Cardiac ventricle fibroblast (primary cell): ENCODE results near the gene RAB3IP. TPM values are rescaled to one million over a fixed set of nuclear protein-coding genes. Genes with fewer than 3 reads are reported as not detected.

ENCODE experiments used
- total RNA-seq: library from RNA; depleted of rRNA; stranded (reverse); fragments of >200 nt; gene quantifications from 2 replicates; pipeline ENCODE4 v1.2.3, GENCODE V29; 2015

Gene RAB3IP
- 0.56 and 6.9 TPM in 2 replicates for total RNA-seq

DNA sequence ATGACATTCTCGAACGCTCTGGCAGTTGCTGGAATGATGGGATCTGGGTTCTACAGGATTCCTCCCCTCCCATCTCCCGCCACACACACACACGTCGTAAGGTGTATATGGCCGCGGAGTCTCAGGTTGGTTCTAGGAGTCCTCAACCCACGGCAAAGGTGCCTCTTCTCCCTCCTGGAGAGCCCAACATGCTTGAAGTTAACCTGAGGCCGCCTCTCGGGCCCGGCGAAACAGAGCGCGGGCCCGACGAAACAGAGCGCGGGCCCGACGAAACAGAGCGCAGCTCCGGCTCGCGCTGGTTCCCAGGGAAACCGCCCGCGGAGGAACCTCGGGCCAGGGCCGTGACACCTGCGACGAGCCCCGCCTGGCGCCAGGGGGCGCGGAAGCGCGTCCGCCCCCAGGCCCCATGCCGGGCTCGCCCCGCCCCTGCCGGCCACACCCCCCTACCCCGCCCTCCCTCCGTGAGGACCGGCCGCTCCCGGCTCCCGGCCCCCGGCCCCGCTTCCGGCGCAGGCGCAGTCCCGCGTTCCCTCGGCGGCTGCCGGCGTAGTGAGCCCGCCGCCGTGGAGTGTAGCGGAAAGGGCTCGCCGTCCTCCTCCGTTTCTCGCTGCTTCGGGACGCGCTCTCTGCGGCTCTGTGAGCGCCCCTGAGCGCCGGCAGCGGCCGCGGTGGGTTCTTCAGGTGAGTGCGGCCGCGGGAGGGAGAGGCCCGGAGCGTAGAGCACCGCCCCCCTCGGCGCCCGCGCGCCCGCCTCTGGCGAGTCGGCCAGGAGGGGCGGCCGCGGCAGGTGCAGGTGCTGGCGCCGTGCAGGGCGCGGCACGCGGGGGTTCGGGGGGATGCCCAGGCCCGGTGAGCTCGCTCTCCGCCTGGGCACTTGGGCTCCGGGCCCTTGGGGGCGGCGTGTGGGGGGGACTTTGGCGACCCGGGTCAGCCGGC lies at the start of gene RAB3IP:
Gene RAB3IP (plus strand): TSS at position 510 of the 936 bp plus-strand sequence. CDS start 16,549 bp downstream, outside the sequence.

DNA sequence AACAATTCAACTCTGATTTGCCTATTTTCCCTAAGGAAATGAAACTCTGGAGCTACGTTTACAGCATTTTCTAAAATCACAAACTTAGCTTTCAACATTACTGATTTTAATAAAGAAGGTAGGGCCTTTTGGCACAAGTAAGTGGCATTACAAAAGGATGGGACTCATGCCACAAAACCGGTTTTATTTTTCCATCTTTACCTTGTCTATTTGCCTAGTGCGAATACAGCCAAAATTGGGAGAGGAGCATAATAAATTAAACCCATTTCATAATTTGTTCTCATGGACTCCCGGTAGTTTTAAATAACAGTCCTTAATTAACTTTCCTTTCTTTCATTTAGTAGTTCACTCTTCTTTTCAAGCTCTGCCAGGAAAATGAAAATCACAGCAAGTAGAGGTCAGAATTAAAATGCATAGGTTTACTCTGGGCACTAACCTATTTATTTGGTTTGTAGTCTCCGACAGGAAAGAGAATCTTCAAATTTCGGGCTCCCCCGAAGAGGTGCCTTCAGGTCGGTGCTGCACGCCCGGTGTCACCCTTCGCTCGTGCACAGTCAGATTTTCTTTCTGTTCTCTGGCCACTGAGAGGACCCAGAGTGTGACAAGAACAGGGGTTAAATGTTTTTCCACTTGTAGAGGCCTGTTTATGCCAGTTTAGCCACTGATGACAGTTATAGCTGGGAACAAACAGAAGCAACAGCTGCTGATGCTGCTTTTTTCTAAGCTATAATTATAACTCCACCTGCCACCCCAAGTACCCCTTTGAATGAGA lies 39.7 kb upstream of the RAB3IP start, which contains the start of gene BEST3:
Gene BEST3 (minus strand): TSS at position 535 of the 772 bp plus-strand sequence. CDS start 1,505 bp downstream, outside the sequence.

GRCh38 chr12:69824966-69825560 lies 86.4 kb downstream of the RAB3IP start, which contains the start of gene MYRFL:
TSS of gene MYRFL (plus strand) at chr12:69825227. CDS start at chr12:69825518, 291 bp downstream.

Other genes with a start within 250 kb of the RAB3IP start
- 69.3 and 83.2 TPM in 2 replicates for gene CCT2, start 153.4 kb upstream of the RAB3IP start, total RNA-seq
- not detected in 2 replicates for gene LRRC10, start 128.0 kb upstream of the RAB3IP start, total RNA-seq
- not detected in 2 replicates for gene BEST3, start 39.6 kb upstream of the RAB3IP start, total RNA-seq
- 0.06 TPM in 1 of 2 replicates, not detected in the other for gene MYRFL, start 86.4 kb downstream of the RAB3IP start, total RNA-seq